ENCODE measurements around the gene KRT78. TPM values are rescaled to one million over a fixed set of nuclear protein-coding genes. Genes with fewer than 3 reads are reported as not detected.
"Not testable (repeated sequence)": the region's sequence is repeated elsewhere in the genome, so short reads cannot be mapped to it uniquely, and the experiment has no call there.

Gene KRT78
- total RNA-seq, 1 donor from 2014 or later, result not detected

- no peak for ATAC-seq (ENCODE audit: low read depth)
These were observed 8.0 kb upstream of the KRT78 start for GRCh38 chr12:52856787-52857186.

GRCh38 chr12:52856077-52856476 lies 7.3 kb upstream of the KRT78 start:
- peaks cover 20% of the 10 kb centered on the region for H3K27me3 Mint-ChIP-seq
- CTCF ChIA-PET; intact Hi-C loops (cut with micrococcal nuclease); H3K36me3 Mint-ChIP-seq (ENCODE audit: low read depth); H3K4me1 Mint-ChIP-seq; H3K9me3 Mint-ChIP-seq; H3K27ac Mint-ChIP-seq; H3K4me3 Mint-ChIP-seq; POLR2A ChIA-PET; DNase-seq; ATAC-seq (ENCODE audit: low read depth): not testable (repeated sequence)

More at GRCh38 chr12:52856787-52857186, 8.0 kb upstream of the KRT78 start:
- Mint-ChIP-seq H3K4me3 (no peak overlapping the region), H3K27me3 (peaks cover 20% of the 10 kb centered on the region), H3K9me3 (no peaks in the 10 kb centered on the region), H3K4me1 (no peaks in the 10 kb centered on the region), H3K27ac (no peak overlapping the region), H3K36me3 (ENCODE audit: low read depth) (no peaks in the 10 kb centered on the region)
- CTCF ChIA-PET, result no interaction called here
- POLR2A ChIA-PET, result no interaction called here
- intact Hi-C loops (cut with micrococcal nuclease), result no loop called here
- DNase-seq, result no peak
- no peak for TF ChIP-seq CTCF (IDR thresholded peaks at IDR 0.05)

GRCh38 chr12:52851787-52852186 lies 3.0 kb upstream of the KRT78 start:
- TF ChIP-seq CTCF (IDR thresholded peaks at IDR 0.05), result no peak
- ChIA-PET CTCF (no interaction called here), POLR2A (interaction anchor here (0.6 kb wide), 1 partner anchor 9 kb away, joined by 3 read pairs; no protein-coding TSS in a partner anchor)
- ATAC-seq (ENCODE audit: low read depth), result no peak
- no peaks in the 10 kb centered on the region for H3K36me3 Mint-ChIP-seq (ENCODE audit: low read depth)
- peaks cover 28% of the 10 kb centered on the region for H3K27me3 Mint-ChIP-seq
- no peak for DNase-seq
- intact Hi-C loops (cut with micrococcal nuclease), result no loop called here
- no peak overlapping the region for H3K27ac Mint-ChIP-seq
- H3K4me1 Mint-ChIP-seq, result peaks cover 6% of the 10 kb centered on the region
- no peak overlapping the region for H3K4me3 Mint-ChIP-seq
- H3K9me3 Mint-ChIP-seq, result no peaks in the 10 kb centered on the region

- Mint-ChIP-seq H3K36me3 (ENCODE audit: low read depth) (no peaks in the 10 kb centered on the region), H3K27me3 (peaks cover 26% of the 10 kb centered on the region), H3K9me3 (no peaks in the 10 kb centered on the region), H3K4me1 (peaks cover 6% of the 10 kb centered on the region), H3K4me3 (no peak overlapping the region), H3K27ac (no peak overlapping the region)
- TF ChIP-seq CTCF (IDR thresholded peaks at IDR 0.05), result no peak
- POLR2A ChIA-PET, result no interaction called here
- no peak for ATAC-seq (ENCODE audit: low read depth)
- DNase-seq, result no peak
- CTCF ChIA-PET, result no interaction called here
- intact Hi-C loops (cut with micrococcal nuclease), result no loop called here
These were observed 1.9 kb upstream of the KRT78 start for GRCh38 chr12:52850681-52851080.

- Mint-ChIP-seq H3K9me3 (no peaks in the 10 kb centered on the region), H3K4me1 (peaks cover 6% of the 10 kb centered on the region), H3K4me3 (no peak overlapping the region), H3K36me3 (ENCODE audit: low read depth) (no peaks in the 10 kb centered on the region), H3K27ac (no peak overlapping the region), H3K27me3 (peaks cover 16% of the 10 kb centered on the region)
- ATAC-seq (ENCODE audit: low read depth) (no peak), DNase-seq (no peak)
- TF ChIP-seq CTCF (IDR thresholded peaks at IDR 0.05), result no peak
- intact Hi-C loops (cut with micrococcal nuclease), result no loop called here
- CTCF ChIA-PET, result no interaction called here
- POLR2A ChIA-PET, result no interaction called here
These were observed 717 bp upstream of the KRT78 start for GRCh38 chr12:52849511-52849910.

Measured in activated B cell treated with CpG ODN at 0.5 μM for 24 hours (primary cell).